MG63 (cell line): ENCODE data around the gene INHA. TPM values are rescaled to one million over a fixed set of nuclear protein-coding genes. Genes with fewer than 3 reads are reported as not detected.

Experiments used
- DNase-seq: peaks from one replicate; pipeline ENCODE4 v3.0.0-alpha.2; 2020
- H3K27me3 ChIP-seq: fragments of 250-450 bp; sonication (Bioruptor Pico); 2 replicates; pipeline ENCODE4 v1.5.1; 2020; ENCODE audit warnings: mild to moderate bottlenecking, moderate library complexity
- H3K36me3 ChIP-seq: fragments of 250-450 bp; sonication (Bioruptor Pico); 2 replicates; pipeline ENCODE4 v1.5.1; 2020; ENCODE audit warnings: mild to moderate bottlenecking, moderate library complexity
- H3K4me3 ChIP-seq: fragments of 250-450 bp; sonication (Bioruptor Pico); 2 replicates; pipeline ENCODE4 v1.5.1; 2020; ENCODE audit warnings: mild to moderate bottlenecking, moderate library complexity
- H3K9me3 ChIP-seq: fragments of 250-450 bp; sonication (Bioruptor Pico); 2 replicates; pipeline ENCODE4 v1.5.1; 2020; ENCODE audit warnings: mild to moderate bottlenecking, moderate library complexity
- total RNA-seq: library from RNA; depleted of rRNA; stranded (reverse); fragments of >200 nt; shearing (Covaris generic); gene quantifications from 2 replicates; pipeline ENCODE4 v1.2.3, GENCODE V29; 2014; ENCODE audit warnings: low replicate concordance

Gene INHA
- total RNA-seq, 1 experiment from 2014 or later = not detected

- Histone ChIP-seq H3K9me3 (no peaks in the 10 kb centered on the region), H3K36me3 (peaks cover 15% of the 10 kb centered on the region), H3K27me3 (no peaks in the 10 kb centered on the region), H3K4me3 (no peak overlapping the region)
- no peak for DNase-seq
Observed at GRCh38 chr2:219538504-219538951, 33.6 kb upstream of the INHA start.

- Histone ChIP-seq H3K36me3 (peaks cover 15% of the 10 kb centered on the region), H3K9me3 (no peaks in the 10 kb centered on the region), H3K4me3 (no peak overlapping the region), H3K27me3 (no peaks in the 10 kb centered on the region)
- DNase-seq = no peak
Observed at GRCh38 chr2:219538956-219539788, 32.9 kb upstream of the INHA start.

DNA sequence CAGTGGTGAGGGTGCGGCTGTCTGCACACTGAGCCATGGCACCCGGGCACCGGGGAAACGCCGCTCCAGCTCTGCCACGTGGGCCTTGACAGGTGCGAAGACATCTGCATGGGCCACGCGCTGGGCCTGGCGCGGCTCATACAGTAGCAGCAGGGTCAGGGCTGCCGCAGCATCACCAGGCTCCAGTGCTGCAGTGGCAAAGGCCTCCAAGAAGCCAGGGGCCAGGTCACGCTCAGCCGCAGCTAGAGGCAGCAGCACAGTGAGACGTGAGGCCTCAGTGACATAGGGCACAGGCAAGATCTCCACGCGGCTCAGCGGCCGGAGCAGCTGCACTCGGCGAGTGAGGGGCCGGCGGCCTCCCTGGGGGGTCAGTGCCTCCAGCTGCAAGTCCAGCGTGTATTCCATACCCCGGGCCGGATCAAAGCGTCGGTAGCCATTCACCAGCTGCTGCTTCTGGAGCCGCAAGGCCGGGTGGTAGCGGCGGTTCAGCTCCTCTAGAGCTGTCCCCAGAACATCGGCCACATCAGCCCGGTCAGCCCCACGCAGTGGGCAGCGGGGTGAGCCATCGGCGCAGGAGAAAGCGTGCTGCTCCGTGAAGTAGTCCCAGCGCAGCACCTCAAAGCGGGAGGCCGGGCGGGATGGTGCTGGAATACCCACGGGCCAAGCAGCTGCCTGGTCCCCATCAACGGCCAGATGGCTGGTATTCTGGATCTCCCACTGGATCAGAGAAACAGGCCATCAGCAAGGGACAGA, 32.0 kb upstream of the INHA start:
- Histone ChIP-seq H3K4me3 (no peak overlapping the region), H3K9me3 (no peaks in the 10 kb centered on the region), H3K27me3 (no peaks in the 10 kb centered on the region), H3K36me3 (peaks cover 15% of the 10 kb centered on the region)
- no peak for DNase-seq

DNA sequence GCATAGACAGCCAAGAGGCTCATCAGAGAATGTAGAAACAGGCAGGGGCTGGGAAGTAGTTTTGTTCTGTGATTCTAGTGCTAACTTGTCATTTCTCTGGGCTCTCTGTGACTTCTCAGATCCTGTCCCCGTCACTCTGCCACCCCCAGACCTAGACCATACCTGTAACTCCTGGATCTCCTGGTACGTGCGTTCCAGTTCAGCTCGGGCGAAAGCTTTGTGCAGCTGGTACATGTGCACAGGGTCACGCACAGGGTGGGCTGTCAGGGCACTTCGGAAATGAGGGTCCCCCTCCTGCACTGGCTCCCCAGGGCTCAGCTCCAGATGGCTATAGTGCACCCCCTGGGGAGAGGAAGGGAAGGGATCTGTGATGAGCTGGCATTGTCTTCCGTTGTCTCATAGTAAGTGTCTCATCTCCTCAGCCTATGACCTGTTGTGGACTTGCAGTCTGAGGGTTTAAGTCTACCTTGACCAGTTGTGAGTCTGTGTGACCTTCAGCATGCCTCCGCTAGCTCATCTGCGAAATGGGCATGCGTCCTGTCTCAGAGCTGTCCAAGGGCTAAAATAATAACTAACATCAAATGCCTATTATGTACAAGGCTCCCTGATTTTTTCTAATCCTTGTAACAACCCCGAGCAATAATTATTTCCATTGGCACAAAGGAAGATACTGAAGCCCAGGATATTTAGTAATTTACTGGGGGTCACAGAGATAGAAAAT, 31.2 kb upstream of the INHA start:
- Histone ChIP-seq H3K4me3 (no peak overlapping the region), H3K27me3 (no peaks in the 10 kb centered on the region), H3K36me3 (peaks cover 15% of the 10 kb centered on the region), H3K9me3 (no peaks in the 10 kb centered on the region)
- DNase-seq = no peak

- Histone ChIP-seq H3K9me3 (no peaks in the 10 kb centered on the region), H3K4me3 (no peak overlapping the region), H3K36me3 (peaks cover 15% of the 10 kb centered on the region), H3K27me3 (no peaks in the 10 kb centered on the region)
- DNase-seq = no peak
Observed at GRCh38 chr2:219541611-219542180, 30.4 kb upstream of the INHA start.

DNA sequence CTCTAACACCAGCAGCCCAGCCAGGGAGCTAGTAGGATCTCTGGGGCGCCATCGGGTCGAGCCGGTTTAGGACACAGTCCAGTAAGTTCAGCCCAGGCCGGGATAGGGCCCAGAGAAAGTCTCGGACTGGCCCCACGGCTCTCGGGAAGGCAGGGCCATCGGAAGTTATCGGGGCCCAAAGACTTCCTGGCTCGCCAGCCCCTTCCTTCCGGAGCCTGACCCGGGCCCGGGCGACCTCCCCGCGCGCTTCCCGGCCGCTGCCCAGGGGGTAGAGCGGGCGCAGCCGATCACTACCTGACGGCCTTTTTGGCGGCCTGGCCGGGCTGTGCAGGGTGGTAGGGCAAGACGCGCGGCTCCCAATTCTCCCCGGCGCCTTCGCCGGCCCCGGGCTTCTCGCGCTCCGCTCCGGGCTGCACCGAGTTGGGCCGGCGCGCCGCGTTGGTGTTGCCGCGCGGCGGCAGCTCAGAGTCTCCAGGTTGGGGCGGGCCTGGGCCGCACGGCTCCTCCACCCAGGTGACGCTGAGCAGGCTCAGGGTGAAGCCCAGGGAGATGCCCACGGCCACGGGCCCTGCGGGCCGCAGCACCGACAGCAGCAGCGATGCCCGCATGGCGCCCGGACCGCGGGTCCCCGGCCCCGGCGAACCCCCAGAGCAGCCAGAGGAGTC, 29.0 kb upstream of the INHA start:
- peak overlapping the region; percentile 58 for H3K4me3 ChIP-seq
- no peaks in the 10 kb centered on the region for H3K9me3 ChIP-seq
- DNase-seq = peak; percentile 43
- H3K36me3 ChIP-seq = peaks cover 15% of the 10 kb centered on the region
- H3K27me3 ChIP-seq = no peaks in the 10 kb centered on the region

DNA sequence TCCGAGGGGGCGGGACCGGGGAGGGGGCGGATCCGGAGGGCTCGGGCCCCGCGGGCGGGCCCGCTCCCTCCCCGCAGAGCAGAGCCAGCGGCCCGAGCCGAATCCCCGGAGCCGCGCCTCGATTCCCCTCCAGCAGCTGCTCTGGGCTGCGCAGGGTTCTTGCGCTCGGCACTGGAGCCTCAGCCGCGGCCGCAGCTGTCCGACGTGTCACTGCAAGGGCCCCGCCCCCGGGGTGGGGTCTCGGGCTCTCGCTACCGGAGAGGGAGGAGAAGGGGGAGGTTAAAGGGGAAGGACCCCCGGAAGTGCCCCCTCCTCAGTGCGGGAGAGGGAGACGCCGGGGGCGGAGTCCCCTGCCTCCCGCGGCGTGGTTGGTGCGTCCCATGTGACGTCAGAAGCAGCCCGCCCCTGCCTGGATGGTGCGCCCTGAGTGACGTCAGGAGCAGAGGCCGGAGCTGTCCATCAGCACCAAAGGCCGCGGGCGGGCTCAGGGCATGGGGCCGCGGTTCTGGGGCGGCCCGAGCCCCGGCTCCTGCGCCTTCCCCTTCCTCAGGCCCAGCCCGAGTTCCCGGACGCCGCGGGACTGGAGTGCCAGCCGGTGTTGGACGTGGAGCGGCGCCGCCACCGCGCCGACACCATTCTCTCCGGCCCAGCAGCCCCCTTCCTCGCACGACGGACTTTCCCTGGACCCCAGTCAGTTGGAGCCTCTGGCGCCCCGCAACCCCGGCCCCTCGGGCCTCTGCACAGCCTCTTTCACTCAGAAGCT, 28.3 kb upstream of the INHA start, which contains the start of the genes CHPF and TMEM198:
CHPF (minus strand) TSS at position 214 of the 763 bp plus-strand sequence. CDS start 271 bp downstream, outside the sequence.
TMEM198 (plus strand) TSS at position 433 of the 763 bp plus-strand sequence. CDS start 700 bp downstream, outside the sequence.
- peaks cover 15% of the 10 kb centered on the region for H3K36me3 ChIP-seq
- peak; percentile 98 for DNase-seq

GRCh38 chr2:219544567-219544966, 27.5 kb upstream of the INHA start:
- H3K4me3 ChIP-seq = peak overlapping the region; percentile 58
- H3K9me3 ChIP-seq = no peaks in the 10 kb centered on the region
- H3K27me3 ChIP-seq = no peaks in the 10 kb centered on the region
- no peak for DNase-seq
- H3K36me3 ChIP-seq = peaks cover 15% of the 10 kb centered on the region

More for the DNA sequence above, 28.3 kb upstream of the INHA start, which contains the start of the genes CHPF and TMEM198:
- no peaks in the 10 kb centered on the region for H3K9me3 ChIP-seq
- H3K4me3 ChIP-seq = peak within 1 kb of the TSS; percentile 58
- no peaks in the 10 kb centered on the region for H3K27me3 ChIP-seq

DNA sequence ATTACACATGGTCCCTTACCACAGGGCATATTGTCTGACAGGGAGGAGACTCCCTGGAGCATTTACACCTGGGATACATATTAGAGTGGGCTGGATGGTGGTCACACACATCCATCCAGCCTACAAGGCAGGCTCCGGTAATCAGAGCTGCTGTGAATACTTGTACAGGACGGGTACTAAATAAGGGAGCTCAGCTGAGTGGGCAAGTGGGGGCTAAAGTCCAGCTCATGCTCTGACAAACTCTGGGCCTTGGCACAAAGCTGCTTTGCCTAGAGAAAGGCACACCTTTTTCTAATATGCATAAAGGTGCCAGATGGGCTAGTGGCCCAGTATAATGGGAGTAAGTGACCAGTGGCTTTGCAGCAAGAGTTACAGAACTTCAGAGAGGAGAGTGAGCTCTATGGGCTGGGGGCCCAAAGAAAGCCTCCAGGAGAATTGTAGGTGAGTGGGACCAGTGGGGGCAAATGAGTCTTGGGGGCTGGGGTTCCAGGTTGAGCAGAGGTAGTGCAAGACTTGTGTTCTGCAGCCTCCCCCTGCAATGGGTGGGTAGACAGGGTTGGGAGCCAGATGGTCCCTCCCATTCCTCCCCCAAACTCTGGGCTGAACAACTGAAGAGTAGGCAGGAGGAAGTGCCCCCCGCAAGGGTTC, 26.7 kb upstream of the INHA start:
- H3K4me3 ChIP-seq = no peak overlapping the region
- peaks cover 14% of the 10 kb centered on the region for H3K36me3 ChIP-seq
- no peaks in the 10 kb centered on the region for H3K9me3 ChIP-seq
- DNase-seq = no peak
- no peaks in the 10 kb centered on the region for H3K27me3 ChIP-seq

DNA sequence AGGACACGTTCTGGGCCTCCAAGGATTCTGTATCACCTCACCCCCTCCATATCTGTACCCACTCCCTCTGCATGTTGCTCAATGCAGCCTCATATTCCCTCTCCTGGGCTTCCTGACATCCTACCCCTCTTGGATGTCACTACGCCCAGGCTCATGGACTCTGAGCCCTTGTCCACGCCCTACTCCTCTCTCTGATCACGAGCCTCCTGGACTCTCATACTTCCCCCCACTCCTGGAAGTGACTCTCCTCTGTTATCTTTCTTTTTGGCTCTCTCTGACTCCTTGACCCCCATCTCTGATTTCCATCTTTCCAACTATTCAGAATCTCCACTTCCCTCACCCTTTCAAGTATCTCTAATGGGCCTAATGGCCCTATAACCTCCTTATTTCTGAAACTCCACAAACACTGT, 26.2 kb upstream of the INHA start:
- no peak overlapping the region for H3K4me3 ChIP-seq
- H3K27me3 ChIP-seq = no peaks in the 10 kb centered on the region
- H3K36me3 ChIP-seq = peaks cover 8% of the 10 kb centered on the region
- DNase-seq = no peak
- H3K9me3 ChIP-seq = no peaks in the 10 kb centered on the region

- Histone ChIP-seq H3K9me3 (no peaks in the 10 kb centered on the region), H3K27me3 (no peaks in the 10 kb centered on the region), H3K36me3 (no peaks in the 10 kb centered on the region), H3K4me3 (no peak overlapping the region)
- DNase-seq = no peak
Observed at GRCh38 chr2:219547621-219548020, 24.5 kb upstream of the INHA start.

DNA sequence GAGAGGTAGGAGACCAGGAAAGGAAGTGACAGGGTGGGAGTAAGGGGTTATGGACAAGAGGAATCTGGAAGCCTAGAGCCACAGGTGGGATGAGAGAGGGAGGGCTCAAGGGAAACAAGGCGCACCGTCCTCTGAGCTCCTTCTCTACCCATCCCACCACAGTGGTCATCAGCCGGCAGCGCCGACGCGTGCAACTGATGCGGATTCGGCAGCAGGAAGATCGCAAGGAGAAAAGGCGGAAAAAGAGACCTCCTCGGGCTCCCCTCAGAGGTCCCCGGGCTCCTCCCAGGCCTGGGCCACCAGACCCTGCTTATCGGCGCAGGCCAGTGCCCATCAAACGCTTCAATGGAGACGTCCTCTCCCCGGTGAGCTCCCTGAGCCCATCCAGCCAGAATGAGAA, 23.1 kb upstream of the INHA start:
- Histone ChIP-seq H3K27me3 (no peaks in the 10 kb centered on the region), H3K4me3 (no peak overlapping the region), H3K36me3 (no peaks in the 10 kb centered on the region), H3K9me3 (no peaks in the 10 kb centered on the region)
- DNase-seq = no peak

DNA sequence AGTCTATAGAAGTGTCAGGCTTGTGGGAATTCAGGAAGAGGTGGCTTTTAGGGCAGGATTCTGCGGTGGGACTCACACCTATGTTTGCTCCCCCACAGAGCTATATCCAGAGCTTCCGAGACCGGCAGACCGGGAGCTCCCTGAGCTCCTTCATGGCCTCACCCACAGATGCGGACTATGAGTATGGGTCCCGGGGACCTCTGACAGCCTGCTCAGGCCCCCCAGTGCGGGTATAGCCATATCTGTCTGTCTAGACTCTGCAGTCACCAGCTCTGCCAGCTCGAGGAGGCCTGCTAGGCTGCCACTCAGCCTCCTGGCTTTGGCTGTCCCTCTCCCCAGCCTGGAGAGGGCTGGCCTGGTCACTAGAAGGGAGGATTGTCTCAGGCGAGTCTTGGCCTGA, 22.5 kb upstream of the INHA start:
- H3K4me3 ChIP-seq = no peak overlapping the region
- H3K36me3 ChIP-seq = no peaks in the 10 kb centered on the region
- no peak for DNase-seq
- H3K27me3 ChIP-seq = no peaks in the 10 kb centered on the region
- no peaks in the 10 kb centered on the region for H3K9me3 ChIP-seq

DNA sequence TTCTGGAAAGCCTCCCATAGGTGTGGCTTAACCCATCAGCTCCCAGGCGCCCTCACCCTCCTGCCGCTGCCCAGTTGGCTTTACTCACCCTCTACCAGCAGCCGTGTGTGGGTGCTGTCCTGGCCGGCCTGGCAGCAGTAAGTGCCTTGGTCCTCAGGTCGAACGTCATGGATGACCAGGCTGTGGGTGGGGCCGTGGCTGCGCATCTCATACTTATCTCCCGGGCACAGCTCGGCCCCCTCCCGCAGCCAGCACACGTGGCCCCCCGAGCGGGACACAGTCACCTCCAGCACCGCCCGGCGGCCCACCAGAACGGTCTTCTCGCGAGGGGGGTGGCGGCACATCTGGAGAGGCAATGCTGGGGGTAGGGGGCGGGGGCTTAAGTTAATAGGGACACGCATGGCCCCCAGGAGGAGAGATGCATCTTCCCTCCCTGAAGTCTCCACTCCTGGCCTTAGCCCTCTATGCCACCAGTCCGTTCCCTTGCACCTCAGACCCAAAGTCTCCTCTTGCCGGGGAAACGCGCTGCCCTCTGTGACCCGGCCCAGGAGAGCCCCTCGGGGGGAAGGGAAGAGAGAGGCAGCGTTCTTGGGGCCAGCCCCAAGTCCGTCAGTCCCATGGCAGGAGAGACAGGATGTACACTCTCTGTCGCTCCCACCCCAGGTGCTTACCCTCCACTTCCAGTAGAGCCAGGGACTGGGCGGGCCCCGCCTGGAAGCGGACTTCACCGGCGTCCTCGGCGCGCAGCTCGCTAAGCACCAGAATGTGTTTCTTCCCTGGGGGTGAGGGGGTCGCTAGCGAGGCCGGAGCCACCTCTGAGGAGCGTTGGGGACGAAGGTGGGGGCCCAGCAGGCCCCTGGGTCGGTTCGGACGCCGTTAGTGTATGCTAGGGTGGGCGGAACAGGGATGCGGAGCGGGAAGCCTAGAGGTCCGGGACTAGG, 20.4 kb upstream of the INHA start:
- Histone ChIP-seq H3K9me3 (no peaks in the 10 kb centered on the region), H3K36me3 (no peaks in the 10 kb centered on the region), H3K4me3 (peak overlapping the region; percentile 61), H3K27me3 (no peaks in the 10 kb centered on the region)
- DNase-seq = peak; percentile 23
